COLO829 (cell line): Measurements from ENCODE around the gene PKD2L2.
A peak's percentile ranks its signal among the peaks of the same experiment; 100 is the strongest.
"Not testable (repeated sequence)": the region's sequence is repeated elsewhere in the genome, so short reads cannot be mapped to it uniquely, and the experiment has no call there.

Experiments used
- DNase-seq: peaks from one replicate; pipeline ENCODE4 v3.0.0; 2012; ENCODE audit warnings: low spot score

PKD2L2 gene

DNA sequence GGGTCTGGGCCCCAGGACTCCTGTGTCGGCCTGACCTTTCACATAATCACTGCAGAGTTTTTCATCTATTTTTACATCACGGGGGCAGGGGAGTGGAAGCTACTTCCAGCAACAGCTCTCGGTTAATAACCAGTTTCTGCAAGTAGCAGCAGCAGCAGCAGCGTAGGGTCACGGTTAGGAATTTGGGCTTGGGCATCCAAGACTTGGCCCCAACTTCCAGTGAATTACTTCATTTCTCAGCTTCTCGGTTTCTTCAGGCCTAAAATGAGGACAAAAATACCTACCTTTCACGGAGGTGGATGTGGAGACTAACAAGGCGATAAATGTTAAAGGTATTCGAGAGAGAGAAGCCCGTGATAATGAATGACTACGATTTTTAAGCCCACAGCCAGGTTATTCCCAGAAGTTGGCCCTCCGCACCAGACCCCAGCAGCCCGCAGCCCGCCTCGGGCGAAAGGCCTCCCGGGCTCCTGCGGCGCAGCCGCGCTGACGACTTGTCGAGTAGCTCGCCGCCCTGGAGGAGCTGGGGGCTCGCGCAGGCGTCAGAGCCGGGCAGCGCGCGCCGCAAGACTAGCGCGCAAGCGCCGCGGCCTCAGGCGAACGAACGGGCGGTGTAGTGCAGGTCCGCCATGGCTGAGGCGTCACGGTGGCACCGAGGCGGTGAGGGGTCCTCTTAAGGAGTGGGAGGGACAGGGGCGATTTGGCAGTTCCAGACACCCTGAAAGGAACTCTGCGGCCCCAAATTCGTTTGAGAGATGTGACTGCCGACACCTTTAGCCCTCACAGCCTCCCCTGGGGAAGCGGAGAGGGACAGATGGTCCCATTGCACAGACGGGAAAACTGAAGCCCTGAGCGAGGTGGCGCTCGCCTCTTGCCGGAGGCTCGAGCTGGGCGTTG lies at the start of gene PKD2L2:
Gene PKD2L2 (plus strand): TSS at position 595 of the 897 bp plus-strand sequence. CDS start 35 bp downstream, at position 630.
- DNase-seq = peak; percentile 41

DNA sequence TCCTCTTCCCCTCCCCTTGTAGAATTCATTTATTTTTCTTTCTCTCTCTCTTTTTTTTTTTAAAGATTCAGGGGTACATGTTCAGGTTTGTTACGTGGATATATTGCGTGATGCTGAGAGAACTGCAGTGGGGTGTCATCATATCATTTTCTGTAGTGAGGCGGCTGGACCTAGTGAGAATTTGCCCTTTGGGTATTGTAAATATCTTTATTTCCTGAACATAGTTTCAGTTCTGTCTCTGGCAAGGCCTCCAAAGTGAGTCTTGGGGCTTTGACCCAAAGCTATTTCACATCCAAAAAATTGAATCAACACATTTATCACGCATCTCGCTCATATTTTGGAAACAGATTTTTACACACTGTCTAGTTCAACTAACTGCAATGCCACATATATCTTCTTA lies 47.0 kb upstream of the PKD2L2 start:
- DNase-seq = no peak

DNA sequence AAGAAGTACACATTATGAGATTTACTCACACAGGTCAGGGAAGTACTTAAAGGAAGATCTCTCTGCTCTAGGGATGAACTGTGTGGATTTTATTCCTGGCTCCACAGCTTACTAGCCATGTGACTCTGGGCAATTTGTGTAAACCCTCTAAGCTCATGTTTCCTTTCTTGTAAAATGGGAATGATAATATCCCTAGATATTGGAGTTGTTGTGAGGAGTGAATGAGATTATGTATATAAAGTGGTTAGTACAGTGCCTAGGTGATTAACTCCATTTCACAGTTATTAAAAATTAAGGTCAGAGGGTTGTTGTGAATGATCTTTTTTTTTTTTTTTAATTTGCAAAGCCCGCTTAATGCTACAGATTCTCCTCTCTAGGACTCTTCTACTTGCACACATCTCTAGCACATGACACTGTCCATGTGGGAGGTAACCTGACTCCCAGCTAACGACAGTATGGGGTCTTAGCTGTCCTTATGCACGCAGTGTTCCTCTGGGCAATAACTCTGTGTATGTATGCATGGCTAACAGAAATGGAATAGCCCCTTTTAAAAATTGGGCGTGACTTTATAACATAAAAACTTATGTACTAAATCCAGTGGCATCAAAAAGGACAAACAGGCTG lies 45.5 kb upstream of the PKD2L2 start:
- no peak for DNase-seq

DNA sequence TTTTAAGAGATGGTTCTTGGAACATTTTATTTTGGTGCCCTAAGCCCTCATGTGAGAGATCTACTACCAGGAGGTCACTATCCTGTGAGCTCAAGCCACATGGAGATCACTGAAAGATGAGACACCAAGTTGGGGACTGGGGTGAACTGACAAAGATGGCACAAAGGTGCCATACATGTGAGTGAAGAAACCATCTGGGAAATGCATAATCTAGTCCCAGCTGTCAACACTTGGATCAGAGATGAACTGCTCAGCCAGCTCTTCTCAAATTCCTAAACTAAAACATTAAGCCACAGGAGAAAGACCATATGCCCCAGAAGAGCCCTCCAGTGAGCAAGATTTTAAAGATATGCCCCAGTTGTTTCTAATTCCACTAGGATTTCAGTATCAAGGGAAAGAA lies 43.8 kb upstream of the PKD2L2 start:
- DNase-seq = no peak

DNA sequence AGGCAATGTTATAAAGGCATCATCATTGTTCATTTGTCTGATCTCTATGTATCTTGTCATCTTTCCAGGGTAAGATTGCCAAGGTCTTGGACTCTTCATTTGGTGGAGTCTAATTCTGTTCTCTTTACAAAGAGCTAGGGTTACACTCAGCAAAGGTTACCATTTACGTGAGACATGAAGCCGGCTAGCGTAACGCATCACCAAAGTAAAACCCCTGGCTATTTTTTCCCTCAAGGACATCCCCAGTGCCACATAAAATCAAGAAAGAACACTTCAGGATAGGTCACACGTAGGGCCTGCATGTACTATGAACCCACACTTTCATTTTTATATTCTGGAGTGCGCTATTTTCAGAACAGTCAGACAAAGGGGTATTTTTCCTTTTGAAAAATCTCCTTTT lies 41.6 kb upstream of the PKD2L2 start:
- no peak for DNase-seq

DNA sequence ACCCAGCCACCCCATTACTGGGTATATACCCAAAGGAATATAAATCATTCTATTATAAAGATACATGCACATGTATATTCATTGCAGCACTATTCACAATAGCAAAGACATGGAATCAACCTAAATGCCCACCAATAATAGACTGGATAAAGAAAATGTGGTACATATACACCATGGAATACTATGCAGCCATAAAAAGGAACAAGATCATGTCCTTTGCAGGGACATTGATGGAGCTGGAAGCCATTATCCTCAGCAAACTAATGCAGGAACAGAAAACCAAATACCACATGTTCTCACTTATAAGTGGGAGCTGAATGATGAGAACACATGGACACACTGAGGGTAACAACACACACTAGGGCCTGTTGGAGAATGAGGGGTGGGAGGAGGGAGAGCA lies 36.1 kb upstream of the PKD2L2 start:
- DNase-seq = not testable (repeated sequence)

DNA sequence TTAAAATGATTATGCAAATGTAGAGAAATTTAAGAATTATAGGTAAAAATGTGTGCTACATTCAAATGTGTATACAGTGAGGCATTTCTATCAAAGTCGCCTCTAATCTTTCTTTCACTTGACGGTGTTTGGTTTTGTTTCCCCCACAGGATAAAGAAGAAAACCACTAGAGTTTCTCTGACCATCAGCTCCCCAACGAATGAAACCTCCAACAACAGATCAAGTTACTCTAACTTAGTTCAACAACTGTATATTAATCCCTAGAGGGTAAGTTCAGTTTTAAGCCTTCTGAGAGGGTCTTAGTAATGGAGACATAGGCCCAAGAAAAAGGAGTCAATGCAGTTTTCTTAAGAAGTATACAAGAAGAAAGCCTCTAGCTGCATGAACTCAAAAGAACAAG lies 33.1 kb upstream of the PKD2L2 start:
- DNase-seq = no peak

DNA sequence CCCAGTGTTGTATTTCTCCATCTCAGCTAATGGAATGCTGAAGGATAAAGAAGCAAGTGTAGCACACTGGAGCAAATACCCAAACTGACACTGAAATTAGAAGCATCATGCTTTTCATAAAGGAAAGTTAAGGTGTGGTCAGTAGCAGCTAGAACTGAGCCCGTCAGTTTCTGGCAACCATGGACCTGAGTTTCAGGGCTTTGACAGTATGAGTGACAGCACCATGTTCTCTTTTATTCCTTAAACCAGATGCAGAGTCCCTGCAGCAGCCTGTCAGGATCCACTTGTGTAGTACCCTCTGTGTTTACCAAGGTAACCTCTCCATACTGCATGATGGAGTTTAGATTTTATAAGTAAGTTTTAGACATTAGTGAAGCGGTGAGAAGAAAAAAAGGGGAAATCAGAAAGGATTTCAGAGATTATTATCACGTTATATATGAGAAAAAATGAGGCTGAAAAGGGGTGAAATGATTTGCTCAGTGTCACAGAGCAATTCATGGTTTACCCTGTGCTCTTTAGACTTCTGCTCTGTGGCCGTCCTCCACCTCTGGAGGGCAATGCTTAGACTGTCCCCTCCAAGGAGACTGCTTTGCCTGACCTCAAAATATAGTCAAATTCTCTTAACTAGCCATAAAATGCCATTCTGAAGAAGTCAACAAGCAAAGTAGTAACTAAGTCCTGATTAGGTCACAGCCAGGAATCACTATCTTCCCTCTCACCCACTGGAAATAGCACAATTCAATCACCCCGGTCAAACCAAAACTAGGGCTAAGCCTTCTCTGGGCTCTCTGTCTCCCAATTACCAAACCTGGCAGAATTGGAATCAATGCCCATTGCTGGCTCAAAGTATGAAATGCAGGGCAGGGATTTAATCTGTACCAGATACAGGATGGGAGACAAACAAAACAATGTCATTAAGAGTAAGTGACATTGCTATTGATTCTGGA lies 32.1 kb upstream of the PKD2L2 start:
- DNase-seq = no peak

DNA sequence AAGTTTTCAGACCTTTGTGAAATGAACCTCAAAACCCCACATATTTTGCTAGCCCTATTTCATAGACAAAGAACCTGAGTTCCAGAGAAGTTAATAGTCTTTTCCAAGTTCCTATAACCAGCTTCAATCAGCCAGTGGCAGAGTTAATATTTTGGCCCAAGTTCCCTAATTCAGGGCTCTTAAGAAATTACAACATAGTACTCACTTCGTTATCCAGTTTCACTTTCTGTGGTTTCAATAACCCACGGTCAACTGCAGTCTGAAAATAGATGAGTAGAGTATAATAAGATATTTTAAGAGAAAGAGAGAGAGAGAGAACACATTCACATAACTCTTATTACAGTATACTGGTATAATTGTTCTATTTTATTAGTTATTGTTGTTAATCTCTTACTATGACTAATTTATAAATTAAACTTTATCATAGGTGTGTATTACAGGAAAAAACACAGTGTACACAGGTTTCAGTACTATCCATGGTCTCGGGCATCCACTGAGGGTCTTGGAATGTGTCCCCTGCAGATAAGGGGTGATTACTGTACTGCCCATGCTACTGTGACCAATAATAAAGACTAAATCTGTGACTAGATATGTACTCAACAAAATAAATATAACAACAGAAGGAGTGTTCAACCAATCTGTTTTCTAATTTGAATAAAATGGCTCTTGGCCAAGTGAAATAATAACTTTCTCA lies 30.9 kb upstream of the PKD2L2 start:
- no peak for DNase-seq

DNA sequence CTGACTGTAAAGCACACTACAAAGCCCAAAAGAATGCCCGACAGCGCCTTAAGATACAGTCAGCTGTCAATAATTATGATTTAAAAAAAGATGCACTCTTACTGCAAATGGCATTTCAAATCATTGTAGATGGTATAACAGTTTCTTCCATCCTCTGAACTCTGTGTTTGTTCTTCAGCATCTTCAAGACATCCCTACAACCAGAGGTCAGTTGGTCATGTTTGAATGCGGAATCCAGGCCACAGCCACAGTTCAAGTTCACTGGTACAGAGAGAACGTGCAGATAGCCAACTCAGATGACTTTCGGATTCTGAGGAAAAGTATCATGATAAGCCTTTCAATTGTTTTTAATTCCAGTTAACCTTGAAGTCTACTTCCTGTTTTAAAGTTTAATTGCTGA lies 30.3 kb upstream of the PKD2L2 start:
- no peak for DNase-seq

DNA sequence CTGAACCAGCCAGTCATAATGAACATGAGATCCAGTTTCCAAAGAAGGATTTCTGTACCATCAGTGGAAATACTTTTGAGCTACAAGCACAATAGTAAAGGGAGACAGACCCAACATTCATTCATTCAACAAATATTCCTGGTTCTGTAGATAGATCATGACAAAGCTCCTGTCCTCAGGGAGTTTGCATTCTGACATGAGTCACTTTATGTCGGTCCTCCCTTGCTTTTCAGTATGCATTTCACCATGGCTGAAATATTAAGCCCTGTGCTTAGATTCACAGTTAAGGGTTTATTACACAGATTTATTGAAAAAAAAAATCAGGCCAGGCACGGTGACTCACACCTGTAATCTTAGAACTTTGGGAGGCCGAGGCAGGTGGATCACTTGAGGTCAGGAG lies 27.0 kb upstream of the PKD2L2 start:
- no peak for DNase-seq

DNA sequence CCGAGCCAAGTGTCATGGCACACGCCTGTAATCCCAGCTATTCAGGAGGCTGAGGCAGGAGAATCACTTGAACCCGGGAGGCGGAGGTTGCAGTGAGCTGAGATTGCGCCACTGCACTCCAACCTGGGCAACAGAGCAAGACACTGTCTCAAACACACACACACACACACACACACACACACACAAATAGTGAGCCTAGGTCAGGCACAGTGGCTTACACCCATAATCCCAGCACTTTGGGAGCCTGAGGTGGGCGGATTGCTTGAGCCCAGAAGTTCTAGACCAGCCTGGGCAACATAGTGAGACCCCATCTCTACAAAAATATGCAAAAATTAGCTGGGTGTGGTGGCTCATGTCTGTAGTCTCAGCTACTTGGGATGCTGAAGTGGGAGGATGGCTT lies 25.6 kb upstream of the PKD2L2 start:
- DNase-seq = not testable (repeated sequence)

DNA sequence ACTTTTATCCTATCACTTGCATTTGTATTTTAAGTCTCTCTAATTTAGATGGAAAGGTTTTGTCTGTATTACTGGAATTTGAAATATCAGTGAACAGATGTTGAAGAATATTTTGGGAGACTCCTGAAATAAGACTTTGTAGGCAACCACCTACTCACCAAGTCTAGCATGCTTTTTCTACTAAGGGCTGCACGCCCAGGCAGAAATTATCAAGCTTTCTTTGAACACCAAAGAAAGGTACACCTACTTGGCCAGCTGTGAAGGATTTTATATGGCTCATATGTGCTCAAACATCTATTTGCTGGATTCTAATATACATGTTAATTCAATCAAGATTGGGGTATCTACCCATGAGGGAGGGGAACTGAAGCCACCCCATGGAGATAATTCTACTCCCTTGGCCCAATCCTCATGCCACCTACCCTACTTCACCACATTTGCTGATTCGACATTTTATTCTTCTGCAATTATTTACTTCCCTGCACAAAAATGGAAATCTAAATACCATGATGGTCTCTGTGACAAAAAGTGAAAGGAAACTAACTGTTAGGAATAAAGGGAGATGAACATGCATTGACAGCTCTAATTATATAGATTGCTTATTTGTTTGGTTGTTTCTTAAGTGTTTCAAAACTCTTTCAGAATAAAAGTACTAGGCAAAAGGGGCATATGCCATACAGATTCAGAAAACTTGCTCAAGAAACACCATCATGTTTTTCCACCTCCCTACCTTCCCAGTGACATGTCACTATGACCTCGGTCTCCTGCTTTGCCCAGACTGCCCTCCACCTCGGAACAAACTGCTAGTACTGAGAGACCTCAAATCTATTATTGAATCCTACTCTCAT lies 22.5 kb upstream of the PKD2L2 start:
- DNase-seq = no peak

DNA sequence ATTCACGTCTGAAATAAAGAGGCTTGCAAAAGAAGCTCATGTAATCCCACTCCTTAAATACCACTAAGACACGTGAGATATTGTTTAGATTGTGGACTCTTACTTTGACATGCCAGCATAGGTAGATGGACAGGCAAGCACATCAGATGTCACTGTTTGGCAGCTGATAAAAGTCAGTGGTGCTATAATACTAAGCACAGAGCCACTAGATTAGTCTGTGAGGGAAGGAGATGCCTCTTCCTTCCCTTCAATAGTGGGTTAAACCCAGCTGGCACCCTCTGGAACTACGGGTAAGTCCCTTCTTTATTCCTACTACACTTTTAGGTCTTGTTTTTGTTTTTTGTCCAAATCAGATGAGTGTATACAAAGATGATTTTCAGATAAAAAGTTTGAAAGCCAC lies 21.6 kb upstream of the PKD2L2 start, which contains the start of gene MYOT:
Gene MYOT (plus strand): TSS at position 197 of the 400 bp plus-strand sequence. CDS start 2,792 bp downstream, outside the sequence.
- DNase-seq = no peak

DNA sequence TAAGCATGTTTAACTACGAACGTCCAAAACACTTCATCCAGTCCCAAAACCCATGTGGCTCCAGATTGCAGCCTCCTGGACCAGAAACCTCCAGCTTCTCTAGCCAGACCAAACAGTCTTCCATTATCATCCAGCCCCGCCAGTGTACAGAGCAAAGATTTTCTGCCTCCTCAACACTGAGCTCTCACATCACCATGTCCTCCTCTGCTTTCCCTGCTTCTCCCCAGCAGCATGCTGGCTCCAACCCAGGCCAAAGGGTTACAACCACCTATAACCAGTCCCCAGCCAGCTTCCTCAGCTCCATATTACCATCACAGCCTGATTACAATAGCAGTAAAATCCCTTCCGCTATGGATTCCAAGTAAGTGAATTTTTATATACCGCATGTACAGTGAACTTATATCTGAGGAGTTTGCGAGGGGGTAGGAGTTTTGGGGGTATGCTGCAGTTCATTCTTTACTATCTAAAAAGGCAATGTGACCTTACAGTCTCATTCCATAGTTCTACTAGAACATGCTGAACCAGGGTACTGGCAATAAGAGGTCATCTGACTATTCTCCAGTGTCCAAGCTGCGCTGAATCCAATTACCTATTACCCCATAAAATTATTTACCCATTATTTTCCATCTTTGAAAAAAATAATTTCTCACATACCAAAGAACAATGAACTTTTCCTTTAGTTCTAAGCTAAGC lies 18.5 kb upstream of the PKD2L2 start:
- DNase-seq = no peak

DNA sequence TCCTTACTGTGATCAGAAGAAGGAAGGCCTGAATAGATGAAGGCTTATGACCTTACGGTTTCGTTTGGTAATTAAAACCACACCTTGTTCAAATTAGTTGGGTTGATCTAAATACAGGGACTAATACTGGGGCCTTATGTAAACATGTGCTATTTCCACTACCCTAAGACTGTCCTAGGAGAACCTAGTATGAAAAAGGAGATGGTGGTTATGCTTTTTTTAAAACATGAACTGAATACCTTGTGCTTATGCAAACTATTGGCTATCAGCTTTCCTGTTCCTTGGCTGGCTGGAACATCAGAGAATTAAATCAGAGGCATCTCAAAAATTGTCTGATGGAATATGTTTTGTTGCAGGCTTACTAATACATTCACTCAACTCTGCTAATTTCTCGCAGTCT lies 17.7 kb upstream of the PKD2L2 start:
- DNase-seq = no peak

DNA sequence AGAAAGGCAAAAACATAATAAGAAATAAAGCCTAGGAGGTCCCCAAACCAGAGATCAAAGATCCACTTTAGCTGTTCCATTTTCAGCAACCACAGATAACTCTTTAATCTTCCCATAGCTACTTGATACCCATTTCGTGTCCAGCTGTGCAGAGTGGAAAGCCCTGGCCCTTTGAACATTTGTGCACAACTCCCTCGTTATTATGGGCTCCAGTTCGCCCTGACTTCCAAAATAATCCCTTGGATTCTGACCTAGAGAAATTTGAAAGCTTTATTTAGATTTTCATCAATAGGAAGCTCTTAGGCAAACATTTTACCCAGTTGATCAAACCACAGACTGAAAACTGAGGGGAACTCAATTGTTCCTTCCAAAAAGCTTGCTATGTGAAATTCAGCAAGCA lies 16.8 kb upstream of the PKD2L2 start:
- no peak for DNase-seq

DNA sequence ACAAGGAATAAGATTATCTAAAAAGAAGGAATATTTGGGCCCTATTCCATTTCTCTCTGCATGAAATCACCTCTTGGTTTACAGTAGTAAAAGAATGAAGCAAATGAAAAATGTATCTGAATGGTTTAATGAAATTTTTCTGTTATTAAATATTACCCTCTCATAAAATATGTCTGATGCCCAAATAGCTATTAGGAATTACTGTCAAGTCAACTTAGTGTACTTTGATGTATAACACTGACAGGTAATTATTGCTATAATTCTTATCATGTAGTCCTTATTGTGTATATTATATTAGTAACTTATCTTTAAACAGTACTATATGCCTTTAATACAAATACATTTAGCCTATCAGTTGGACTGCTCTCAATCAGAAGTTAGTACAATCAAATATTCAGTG lies 13.2 kb upstream of the PKD2L2 start:
- DNase-seq = no peak

DNA sequence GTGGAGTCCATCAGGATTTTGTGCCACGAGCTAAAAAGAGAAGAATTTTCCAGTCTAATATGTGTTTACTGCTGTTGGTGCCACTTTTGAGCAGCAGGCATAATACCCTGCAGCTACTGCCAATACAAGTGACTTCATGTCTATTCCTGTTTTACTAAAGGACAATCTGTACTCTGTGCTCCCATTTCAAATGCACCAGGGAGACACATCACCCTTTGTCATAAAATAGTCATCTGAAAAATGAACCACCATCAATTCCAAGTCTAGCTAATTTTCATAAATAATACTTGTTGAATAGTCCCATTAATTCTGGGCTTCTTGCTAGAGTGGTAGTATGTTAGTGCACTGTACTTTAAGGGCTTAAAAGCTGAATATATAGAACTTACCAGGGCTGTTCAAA lies 8.9 kb upstream of the PKD2L2 start:
- peak; percentile 17 for DNase-seq

DNA sequence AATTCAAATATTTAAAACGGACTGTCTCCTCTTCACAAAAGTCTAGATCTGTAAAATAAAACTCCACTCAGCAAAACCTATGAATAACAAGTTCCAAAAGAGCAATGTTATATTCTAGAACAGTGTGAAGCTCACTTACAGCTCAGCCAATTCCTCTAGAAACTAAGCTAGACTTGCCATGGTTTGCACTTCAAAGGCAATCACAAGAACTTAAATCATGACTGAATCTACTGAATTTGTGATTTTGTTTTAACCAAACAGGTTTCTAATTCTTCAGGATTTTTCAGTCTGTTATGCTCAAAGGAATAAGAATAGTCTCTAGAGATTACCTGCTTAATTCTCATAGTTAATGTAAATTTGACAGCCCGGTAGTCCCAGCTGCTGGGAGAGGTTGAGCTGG lies 1.4 kb upstream of the PKD2L2 start:
- no peak for DNase-seq
